ENCODE data around the gene ZMYND15. TPM values are rescaled to one million over a fixed set of nuclear protein-coding genes. Genes with fewer than 3 reads are reported as not detected.
"Not testable (repeated sequence)": the region's sequence is repeated elsewhere in the genome, so short reads cannot be mapped to it uniquely, and the experiment has no call there.

Gene ZMYND15, protein sequence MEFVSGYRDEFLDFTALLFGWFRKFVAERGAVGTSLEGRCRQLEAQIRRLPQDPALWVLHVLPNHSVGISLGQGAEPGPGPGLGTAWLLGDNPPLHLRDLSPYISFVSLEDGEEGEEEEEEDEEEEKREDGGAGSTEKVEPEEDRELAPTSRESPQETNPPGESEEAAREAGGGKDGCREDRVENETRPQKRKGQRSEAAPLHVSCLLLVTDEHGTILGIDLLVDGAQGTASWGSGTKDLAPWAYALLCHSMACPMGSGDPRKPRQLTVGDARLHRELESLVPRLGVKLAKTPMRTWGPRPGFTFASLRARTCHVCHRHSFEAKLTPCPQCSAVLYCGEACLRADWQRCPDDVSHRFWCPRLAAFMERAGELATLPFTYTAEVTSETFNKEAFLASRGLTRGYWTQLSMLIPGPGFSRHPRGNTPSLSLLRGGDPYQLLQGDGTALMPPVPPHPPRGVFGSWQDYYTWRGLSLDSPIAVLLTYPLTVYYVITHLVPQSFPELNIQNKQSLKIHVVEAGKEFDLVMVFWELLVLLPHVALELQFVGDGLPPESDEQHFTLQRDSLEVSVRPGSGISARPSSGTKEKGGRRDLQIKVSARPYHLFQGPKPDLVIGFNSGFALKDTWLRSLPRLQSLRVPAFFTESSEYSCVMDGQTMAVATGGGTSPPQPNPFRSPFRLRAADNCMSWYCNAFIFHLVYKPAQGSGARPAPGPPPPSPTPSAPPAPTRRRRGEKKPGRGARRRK
- polyA plus RNA-seq (ENCODE audit: insufficient read length), result 0.97 TPM

DNA sequence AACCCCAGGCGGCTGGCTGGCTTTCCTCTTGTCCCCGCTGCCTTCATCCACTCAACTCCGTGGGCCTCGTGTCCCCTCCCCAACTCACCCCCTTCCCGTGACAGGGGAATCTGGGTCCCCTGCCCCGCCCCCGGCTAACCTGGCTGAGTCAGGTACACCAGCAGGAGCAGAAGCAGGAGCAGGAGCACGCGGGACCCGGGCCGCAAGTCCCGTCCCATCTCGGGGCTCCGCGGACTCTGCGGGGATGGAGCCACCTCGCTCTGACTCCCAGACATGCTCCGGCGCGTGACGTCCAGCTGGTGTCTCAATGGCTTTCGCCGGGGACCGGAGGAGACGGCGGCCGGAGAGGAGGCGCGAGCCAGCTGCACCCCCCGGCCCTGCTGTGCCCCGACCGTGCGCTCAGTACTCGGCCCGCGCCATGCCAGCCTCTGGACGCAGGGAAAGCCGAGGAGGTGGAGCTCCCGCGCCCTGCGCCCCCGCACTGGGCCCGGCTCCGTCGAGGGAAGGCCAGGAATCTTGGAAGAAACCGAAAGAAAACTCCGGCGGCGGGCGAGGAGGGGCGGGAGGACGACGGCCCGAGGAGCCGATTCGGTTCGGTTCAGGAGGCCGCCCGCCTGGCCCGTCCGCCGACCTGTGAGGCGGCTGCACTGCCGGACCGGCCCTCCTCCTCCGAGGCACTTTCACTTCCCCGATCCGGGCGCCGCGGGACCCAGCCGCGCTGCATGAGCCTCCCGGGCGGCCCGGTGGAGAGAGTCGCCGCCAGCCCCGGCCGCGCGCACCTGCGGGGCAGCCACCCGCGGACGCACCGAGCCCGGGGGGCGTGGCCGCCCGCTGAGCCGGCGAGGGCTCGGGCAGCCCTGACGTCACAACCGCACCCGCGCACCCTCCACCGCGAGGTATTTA, at the start of gene ZMYND15, which contains the start of gene CXCL16:
ZMYND15 (plus strand) TSS at position 712 of the 903 bp plus-strand sequence. CDS start 716 bp downstream, outside the sequence.
CXCL16 (minus strand) TSS at position 807 of the 903 bp plus-strand sequence; CDS start at position 218, 589 bp downstream.
- DNase-seq, result peak; percentile 52

DNA sequence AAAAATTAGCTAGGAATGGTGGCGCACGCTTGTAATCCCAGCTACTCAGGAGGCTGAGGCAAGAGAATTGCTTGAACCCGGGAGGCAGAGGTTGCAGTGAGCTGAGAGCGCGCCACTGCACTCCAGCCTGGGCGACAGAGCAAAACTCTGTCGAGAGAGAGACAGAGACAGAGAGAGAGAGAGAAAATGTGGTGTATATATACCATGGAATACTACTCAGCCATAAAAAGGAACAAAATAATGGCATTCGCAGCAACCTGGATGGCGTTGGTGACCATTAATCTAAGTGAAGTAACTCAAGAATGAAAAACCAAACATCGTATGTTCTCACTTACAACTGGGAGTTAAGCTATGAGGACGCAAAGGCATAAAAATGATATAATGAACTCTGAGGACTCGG, 49.8 kb upstream of the ZMYND15 start:
- DNase-seq, result not testable (repeated sequence)

DNA sequence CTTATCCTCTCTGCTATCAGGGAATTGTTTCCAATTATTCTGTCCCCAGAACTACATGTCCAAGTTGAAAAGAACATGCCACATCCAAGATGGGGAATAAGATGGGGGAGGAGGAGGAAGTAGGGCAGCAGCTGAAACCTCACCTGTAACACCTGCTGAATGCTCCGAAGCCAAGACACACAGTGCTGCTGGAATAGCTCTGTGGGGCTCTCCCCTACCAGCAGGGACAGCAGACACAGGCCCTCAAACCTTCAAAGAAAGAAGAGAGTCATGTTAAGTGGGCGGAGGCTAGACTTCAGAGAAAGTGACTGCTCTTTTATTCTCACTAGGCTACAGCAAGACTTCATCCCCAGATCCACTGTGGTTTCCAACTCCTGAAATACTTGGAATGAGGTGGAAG, 48.9 kb upstream of the ZMYND15 start:
- DNase-seq, result no peak

DNA sequence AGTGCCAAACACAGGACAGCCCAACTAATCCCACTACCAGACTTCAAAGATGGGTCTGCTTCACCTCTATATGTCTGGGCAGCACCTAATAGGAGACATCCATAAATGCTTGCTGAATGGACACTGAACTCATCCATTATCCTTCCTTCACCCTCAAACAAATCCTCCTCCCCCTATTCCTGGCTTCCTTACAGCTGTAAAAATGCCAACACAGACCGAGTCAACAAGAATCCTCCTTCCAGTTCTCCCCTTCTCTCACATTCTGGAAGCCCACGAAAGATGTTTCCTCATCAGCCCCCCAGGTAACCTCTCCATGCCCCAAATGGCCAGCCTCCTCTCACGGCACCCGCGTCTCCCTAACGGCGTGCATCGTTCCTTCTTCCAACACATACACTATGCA, 47.9 kb upstream of the ZMYND15 start:
- no peak for DNase-seq

DNA sequence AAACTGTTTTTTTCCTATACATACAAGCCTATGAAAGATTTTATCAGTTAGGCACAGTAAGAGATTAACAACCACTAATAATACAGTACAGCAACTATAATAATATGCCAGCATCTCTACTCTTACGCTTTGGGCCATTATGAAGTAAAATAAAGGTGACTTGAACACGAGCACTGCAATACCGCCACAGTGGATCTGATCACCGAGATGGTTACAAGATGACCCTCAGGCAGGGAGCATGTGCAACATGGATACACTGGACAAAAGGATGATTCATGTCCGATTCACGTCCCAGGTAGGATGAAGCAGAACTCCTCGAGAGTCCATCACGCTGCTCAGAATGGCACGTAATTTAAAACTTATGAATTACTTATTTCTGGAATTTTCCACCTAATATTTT, 46.2 kb upstream of the ZMYND15 start:
- DNase-seq, result no peak

DNA sequence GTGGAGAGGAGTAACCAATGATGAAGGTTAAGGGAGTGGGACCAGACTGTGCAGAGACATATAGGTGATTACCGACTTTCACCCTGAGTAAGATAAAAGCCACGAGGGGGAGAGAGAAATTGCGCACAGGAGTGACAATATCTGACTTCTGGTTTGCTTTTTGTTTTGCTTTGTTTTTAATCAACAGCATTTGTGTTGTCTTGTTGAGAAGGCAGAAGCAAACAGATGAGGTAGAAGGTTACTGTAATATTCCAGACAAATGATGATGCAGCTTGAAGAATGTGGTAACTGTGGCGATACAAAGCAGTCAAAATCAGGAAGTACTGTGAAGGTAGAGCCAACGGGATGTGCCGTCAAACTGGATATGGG, 43.2 kb upstream of the ZMYND15 start:
- DNase-seq, result no peak

DNA sequence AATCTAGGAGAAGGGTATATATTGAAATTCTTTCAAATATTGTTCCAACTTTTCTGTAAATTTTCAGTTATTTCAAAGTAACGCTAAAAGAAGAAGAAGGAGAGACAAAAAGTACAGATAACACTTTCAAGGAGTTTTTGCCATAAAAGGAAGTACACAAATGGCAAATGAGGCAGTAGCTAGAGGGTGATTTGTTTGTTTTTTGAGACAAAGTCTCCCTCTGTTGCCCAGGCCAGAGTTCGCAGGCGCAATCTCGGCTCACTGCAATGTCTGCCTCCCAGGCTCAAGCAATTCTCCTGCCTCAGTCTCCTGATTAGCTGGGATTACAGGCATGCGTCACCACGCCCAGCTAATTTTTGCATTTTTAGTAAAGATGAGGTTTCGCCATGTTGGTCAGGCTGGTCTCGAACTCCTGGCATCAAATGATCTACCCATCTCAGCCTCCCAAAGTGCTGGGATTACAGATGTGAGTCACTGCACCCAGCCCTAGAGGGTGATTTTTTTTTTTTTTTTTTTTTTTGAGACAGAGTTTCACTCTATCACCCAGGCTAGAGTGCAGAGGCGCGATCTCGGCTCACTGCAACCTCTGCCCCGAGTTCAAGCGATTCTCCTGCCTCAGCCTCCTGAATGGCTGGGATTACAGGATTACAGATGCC, 40.1 kb upstream of the ZMYND15 start:
- DNase-seq, result not testable (repeated sequence)

DNA sequence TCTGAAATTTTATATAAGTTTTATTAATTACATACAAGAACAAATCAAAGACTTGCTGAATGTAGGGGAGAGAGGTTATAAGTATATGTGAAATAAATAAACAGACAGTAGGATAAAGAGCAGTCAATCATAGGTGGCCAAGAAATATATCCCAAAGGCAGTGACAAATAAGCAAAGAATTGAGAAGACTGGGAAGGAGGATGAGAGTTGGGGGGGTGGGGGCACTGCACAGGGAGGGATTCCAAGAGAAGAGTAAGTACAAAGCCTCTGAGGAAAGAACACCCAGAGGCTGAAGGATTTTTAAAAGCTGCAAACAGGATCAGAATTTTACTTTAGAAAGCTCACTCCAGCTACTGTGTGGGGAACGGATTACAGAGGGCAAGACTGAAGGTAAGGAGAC, 38.5 kb upstream of the ZMYND15 start:
- no peak for DNase-seq

DNA sequence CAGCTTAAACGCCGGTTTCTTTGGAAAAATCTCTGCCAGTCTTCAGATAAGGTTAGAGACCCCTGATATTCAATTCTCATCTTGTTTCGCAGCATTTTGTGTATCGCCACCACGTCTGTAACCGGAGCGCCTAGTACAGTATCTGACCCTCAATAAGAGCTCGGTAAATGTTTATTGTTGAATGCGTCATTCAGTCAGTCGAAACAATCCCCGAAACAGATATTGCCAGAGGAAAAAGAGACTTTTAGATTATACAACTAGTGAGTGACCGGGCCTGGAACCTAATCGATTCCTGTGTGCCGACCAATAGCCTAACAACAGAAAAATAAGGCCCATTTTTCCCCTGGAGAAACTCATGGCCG, 36.3 kb upstream of the ZMYND15 start:
- DNase-seq, result no peak

DNA sequence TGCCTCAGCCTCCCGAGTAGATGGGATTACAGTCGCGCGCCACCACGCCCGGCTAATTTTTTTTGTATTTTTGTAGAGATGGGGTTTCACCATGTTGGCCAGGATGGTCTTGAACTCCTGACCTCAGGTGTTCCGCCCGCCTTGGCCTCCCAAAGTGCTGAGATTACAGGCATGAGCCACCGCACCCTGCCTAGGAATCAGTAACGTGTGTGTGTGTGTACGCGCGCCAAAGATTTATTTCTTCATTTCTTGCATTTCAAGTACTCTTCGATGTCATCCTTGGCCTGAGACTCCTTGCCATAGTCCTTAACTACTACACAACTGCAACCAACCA, 35.1 kb upstream of the ZMYND15 start:
- DNase-seq, result not testable (repeated sequence)

DNA sequence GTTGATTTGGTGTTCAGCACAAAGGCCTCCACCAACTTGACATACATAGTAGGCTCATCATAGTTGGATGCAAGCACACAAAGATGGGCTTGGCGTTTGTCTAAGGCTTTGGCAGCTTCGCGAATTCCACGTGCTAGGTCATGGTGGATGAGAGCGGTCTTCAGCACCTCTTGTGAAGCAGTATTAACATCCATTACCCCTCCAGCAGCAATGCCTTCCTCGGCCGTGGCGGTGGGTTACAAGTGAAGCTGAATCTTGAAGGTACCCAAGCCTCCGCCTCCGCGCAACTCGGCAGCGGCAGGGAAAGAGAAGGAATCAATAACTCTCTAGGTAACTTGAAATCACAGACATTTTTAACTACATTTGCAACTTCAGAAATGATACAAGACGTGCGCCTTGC, 34.6 kb upstream of the ZMYND15 start:
- DNase-seq, result no peak

DNA sequence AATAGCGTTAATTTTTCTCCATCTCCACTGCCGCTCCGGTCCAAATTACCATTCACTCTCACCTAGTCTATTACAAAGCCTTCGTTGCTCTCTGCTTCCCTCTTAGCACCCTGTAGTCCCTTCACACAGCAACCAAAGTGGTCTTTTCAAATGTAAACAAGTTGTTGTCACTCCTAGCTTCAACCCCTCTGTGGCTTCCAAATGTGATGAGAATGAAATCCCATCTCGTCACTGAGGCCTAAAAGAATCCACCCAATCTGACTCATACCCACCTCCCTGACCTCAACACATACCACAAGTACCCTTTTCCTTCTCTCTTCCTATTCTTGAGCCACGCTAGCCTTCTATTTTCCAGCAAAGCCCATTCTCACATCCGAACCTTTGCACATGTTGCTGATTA, 33.5 kb upstream of the ZMYND15 start:
- no peak for DNase-seq

DNA sequence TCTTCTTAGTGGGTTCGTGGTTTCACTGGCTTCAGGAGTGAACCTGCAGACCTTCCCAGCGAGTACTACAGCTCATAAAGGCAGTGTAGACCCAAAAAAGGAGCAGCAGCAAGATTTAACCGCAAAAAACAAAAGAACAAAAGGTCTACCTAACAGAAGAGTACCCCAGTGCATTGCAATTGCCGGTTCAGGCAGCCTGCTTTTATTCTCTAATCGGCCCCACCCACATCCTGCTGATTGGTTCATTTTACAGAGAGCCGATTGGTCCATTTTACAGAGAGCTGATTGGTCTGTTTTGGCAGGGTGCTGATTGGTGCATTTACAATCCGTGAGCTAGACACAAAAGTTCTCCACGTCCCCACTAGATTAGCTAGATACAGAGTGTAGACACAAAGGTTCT, 31.2 kb upstream of the ZMYND15 start:
- no peak for DNase-seq

DNA sequence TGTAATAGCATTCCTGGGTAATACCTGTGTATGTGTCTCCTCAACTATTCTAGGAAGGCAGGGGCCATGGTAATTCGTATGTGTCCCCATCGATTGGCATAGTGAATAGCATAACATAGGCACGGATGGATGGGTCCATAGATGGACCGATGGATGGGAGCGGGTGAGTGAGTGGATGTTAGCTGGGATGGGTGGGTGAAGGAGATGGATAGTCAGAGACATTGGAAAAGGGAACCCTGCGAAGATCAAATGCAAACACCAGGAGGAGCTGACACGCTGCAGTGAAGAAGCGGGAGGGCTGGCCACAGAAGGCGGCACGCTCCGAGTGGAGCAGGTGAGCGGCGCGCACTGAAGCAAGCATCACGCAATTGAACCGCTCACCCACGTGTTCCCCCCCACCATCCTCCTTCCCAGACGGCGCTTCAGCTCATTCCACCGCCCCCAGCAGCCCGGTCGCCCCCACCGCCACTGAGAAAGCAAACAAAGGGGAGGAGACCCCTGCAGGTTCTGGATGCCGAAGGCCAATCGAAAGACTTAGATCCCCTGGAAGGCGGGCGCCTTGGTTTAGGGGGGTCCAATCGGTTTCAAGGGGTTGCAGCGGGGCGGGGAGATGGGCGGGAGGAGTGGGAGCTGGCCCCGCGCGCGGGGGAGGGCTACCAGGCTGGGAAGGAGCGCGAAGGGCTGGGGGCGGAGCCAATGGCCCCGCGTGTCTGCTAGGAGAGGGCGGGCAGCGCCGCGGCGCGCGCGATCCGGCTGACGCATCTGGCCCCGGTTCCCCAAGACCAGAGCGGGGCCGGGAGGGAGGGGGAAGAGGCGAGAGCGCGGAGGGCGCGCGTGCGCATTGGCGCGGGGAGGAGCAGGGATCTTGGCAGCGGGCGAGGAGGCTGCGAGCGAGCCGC, 29.6 kb upstream of the ZMYND15 start, which contains the start of gene ARRB2:
ARRB2 (plus strand) TSS at position 839 of the 899 bp plus-strand sequence. CDS start 90 bp downstream, outside the sequence.
- peak; percentile 100 for DNase-seq

DNA sequence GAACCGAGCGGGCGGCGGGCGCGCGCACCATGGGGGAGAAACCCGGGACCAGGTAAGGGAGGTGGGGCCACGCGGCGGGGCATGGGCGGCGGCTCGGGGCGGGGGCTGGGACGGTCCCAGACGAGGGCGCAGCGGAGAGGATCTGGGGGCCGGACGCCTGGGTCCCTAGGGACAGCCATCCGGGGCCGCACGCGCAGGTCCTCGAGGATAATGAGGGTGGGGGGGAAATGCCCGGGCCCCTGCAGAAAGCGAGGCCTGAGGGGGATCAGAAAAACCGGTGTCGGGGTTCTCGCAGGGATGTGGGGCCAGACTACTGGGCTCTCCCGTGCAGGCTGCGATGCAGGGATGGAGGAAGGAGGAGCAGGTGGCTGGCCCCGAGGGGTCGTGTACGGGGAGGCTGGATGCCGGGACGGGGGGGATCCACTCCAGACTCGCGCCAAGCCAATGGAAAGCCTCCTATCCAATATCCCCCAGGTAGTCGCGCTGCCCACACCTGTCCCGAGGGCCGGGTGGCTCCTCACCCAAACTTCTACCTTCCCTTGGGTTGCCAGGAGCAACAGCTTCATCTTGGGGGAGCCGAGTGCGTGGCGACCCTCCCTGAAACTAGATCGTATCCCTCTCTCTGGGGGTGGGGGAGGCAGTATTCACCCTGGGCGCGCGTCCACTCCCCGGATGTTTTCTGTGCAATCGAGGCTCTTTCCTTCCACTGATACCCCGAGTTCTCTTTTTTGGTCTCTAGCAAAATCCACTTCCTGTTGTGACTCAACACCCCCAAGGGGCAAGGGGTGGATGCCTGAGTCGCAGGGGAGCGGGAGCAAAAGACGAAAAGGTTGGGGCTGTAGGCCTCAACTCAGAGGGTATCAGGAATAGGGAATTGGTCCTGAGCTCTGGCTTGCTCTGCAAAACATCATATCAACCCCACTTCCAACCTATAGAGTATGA, 28.7 kb upstream of the ZMYND15 start:
- DNase-seq, result no peak

DNA sequence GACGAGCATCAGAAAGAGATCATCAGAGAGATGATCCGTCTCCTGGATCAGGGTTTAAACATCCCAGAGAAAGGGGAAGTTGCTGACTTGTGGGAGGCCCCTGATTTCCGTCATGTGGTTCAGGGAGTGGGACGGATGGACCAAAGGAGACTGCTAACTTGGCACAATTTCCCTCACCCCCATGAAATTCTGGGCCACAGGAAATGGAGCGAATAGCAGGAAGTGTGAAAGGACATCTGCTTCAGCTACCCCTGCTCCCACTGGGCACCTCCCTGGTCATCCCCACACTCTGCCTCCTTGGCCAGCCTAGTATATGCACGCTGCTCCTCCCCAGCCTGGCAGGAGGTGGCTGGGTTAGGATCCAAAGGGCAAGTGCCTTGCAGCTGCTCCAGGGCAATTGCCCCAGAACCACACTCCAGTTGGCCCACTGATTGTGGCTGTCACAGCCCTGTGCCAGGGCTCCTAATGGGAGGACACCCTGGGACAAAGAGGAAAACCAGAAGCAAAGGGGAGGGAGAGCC, 27.9 kb upstream of the ZMYND15 start:
- peak; percentile 34 for DNase-seq

DNA sequence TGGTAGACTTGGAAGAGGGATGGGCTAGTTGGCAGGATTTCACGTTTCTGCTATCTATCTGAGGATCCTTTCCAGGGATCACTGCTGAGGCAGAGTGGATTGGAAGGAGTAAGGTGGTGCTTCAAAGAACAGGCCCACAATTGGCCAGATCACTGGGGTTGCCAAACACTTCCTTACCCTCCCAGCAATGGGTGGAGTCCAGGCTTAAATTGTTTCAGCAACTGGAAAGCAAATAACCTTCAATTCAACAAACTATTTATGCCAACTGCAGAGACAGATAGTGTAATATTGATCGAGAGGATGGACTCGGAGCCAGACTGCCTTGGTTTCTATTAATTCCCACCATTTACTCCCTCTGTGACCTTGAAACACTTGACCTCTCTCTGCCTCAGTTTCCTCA, 27.1 kb upstream of the ZMYND15 start:
- no peak for DNase-seq

DNA sequence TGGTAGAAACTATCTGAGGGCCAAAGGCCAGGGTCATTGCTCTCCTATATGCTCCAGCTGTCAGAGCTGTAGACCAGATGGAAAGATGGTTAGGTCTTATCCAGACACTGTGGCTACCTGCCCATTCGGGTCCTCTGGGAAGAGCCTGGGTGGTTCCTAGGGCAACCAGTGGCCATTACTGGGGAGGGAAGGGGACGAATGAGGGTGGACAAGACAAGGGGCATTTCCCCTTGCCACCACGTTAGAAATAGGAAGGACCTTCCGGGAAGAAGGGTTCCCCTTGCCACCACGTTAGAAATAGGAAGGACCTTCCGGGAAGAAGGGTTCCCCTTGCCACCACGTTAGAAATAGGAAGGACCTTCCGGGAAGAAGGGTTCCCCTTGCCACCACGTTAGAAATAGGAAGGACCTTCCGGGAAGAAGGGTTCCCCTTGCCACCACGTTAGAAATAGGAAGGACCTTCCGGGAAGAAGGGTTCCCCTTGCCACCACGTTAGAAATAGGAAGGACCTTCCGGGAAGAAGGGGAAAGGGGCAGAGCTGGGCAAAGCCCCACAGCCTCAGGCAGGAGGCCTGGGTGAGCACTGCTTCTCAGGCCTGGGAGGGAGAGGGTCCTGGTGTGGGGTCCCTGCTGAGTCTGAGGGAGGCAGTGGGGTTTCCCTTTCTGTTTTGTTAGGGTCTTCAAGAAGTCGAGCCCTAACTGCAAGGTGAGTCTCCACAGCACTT, 25.1 kb upstream of the ZMYND15 start:
- not testable (repeated sequence) for DNase-seq
